IPS-18a (cell line): ENCODE data around the gene CFAP20DC.

Source experiments
- H3K27ac ChIP-seq: one replicate; pipeline ENCODE4 v1.5.1; 2013; ENCODE audit warnings: low read length
- H3K27me3 ChIP-seq: one replicate; pipeline ENCODE4 v1.6.1; 2013; ENCODE audit warnings: mild to moderate bottlenecking, low read length; ENCODE audit not compliant: control insufficient read depth, insufficient read depth
- H3K36me3 ChIP-seq: one replicate; pipeline ENCODE4 v1.6.1; 2013; ENCODE audit warnings: low read depth, low read length; ENCODE audit not compliant: control insufficient read depth
- H3K4me1 ChIP-seq: one replicate; pipeline ENCODE4 v1.6.1; 2013; ENCODE audit warnings: low read depth, low read length; ENCODE audit not compliant: control insufficient read depth
- H3K4me3 ChIP-seq: one replicate; pipeline ENCODE4 v1.5.1; 2013; ENCODE audit warnings: low read length
- H3K9ac ChIP-seq: one replicate; pipeline ENCODE4 v1.6.1; 2013; ENCODE audit warnings: mild to moderate bottlenecking, low read length, moderate library complexity
- H3K9me3 ChIP-seq: one replicate; pipeline ENCODE4 v1.6.1; 2013; ENCODE audit warnings: low read depth, low read length; ENCODE audit not compliant: control insufficient read depth

CFAP20DC gene

GRCh38 chr3:58962040-58962651 lies 87.7 kb downstream of the CFAP20DC start:
- Histone ChIP-seq H3K9ac (no peak overlapping the region), H3K36me3 (no peaks in the 10 kb centered on the region), H3K27ac (no peak overlapping the region), H3K9me3 (no peaks in the 10 kb centered on the region), H3K4me3 (no peak overlapping the region), H3K4me1 (no peaks in the 10 kb centered on the region), H3K27me3 (no peaks in the 10 kb centered on the region)

DNA sequence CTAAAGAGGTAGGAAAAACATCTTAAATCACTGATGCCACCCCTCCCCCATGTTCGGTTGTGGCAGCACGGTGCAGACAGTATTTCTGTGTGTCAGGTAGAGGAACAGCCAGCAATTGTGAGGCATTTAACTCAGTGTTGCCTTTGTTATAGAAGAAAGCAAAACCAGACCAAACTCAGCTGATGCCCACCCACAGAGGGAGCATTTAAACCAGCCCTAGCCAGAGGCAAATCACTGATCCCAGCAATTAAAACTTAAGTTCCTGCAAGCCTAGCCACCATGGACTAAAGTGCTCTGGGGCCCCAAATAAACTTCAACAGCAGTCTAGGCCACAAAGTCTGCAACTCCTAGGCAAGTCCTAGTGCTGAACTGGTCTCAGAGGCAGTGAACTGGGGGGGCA lies 94.5 kb downstream of the CFAP20DC start:
- Histone ChIP-seq H3K4me3 (no peak overlapping the region), H3K27me3 (no peaks in the 10 kb centered on the region), H3K27ac (no peak overlapping the region), H3K4me1 (peaks cover 6% of the 10 kb centered on the region), H3K9ac (no peak overlapping the region), H3K36me3 (no peaks in the 10 kb centered on the region), H3K9me3 (no peaks in the 10 kb centered on the region)

GRCh38 chr3:58953288-58953687 lies 96.5 kb downstream of the CFAP20DC start:
- no peaks in the 10 kb centered on the region for H3K9me3 ChIP-seq
- no peak overlapping the region for H3K27ac ChIP-seq
- H3K36me3 ChIP-seq, result no peaks in the 10 kb centered on the region
- no peak overlapping the region for H3K9ac ChIP-seq
- no peaks in the 10 kb centered on the region for H3K27me3 ChIP-seq
- peaks cover 6% of the 10 kb centered on the region for H3K4me1 ChIP-seq
- H3K4me3 ChIP-seq, result no peak overlapping the region

DNA sequence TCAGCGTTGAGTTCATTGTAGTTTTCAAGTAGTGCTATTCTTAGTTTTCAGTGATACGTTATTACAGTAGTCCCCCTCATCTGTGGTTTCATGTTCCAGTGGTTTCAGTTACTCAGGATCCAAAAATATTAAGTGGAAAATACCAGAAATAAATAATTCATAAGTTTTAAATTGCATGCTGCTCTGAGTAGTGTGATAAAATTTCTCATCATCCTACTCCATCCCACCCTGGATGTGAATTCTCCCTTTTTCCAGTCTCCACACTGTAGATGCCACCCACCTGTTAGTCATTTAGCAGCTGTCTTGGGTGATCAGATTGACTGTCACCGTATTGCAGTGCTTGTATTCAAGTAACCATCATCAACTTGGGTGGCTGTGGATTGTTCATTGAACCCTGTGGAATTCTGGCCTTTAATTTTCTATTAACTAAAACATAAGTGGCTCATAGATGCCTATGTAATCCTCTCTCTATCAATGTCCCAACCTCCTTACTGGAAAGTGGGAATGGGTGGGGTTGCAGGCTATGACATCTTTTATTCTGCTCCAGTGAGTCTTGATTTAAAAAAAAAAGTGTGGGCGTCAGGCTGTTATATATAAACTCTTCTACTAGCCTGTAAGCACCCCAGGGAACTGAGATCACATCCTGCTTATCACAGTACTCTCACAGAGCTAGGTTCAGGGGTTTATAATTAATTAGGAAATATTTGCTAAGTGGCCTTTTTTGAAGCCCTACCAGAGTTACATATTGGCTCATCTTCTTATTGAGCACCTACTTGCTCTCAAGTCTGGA lies 97.5 kb downstream of the CFAP20DC start:
- no peak overlapping the region for H3K4me3 ChIP-seq
- peaks cover 6% of the 10 kb centered on the region for H3K4me1 ChIP-seq
- no peak overlapping the region for H3K27ac ChIP-seq
- no peak overlapping the region for H3K9ac ChIP-seq
- H3K9me3 ChIP-seq, result no peaks in the 10 kb centered on the region
- no peaks in the 10 kb centered on the region for H3K27me3 ChIP-seq
- H3K36me3 ChIP-seq, result no peaks in the 10 kb centered on the region

GRCh38 chr3:58948018-58948417 lies 101.8 kb downstream of the CFAP20DC start:
- H3K4me1 ChIP-seq, result no peaks in the 10 kb centered on the region
- H3K9ac ChIP-seq, result no peak overlapping the region
- no peak overlapping the region for H3K27ac ChIP-seq
- H3K9me3 ChIP-seq, result no peaks in the 10 kb centered on the region
- H3K4me3 ChIP-seq, result no peak overlapping the region
- H3K27me3 ChIP-seq, result no peaks in the 10 kb centered on the region
- H3K36me3 ChIP-seq, result no peaks in the 10 kb centered on the region

- H3K4me1 ChIP-seq, result no peaks in the 10 kb centered on the region
- H3K4me3 ChIP-seq, result no peak overlapping the region
- H3K9me3 ChIP-seq, result no peaks in the 10 kb centered on the region
- no peaks in the 10 kb centered on the region for H3K27me3 ChIP-seq
- no peaks in the 10 kb centered on the region for H3K36me3 ChIP-seq
- no peak overlapping the region for H3K9ac ChIP-seq
- no peak overlapping the region for H3K27ac ChIP-seq
Measured at GRCh38 chr3:58946875-58947274, 103.0 kb downstream of the CFAP20DC start.

DNA sequence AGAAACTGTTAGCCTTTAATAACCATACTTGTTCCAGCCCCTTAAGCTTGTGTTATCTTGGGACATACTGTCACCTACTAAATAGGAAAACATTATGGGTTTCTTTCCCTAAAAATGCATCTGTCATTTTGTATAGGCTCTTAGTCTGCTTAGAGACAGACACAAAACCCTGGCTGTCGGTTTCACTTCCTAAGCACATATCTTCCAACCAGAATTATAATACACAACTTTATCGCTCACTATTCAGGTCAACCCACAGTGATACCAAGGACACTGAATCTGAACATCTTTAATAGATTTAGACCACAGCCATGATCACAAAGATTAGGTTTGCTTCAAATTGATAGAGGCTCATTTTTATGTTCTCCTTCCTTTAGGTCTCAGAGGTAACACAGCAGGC lies 111.8 kb downstream of the CFAP20DC start:
- Histone ChIP-seq H3K9me3 (no peaks in the 10 kb centered on the region), H3K9ac (no peak overlapping the region), H3K36me3 (no peaks in the 10 kb centered on the region), H3K4me3 (no peak overlapping the region), H3K27ac (no peak overlapping the region), H3K4me1 (no peaks in the 10 kb centered on the region), H3K27me3 (no peaks in the 10 kb centered on the region)

- Histone ChIP-seq H3K27ac (no peak overlapping the region), H3K27me3 (no peaks in the 10 kb centered on the region), H3K4me1 (no peaks in the 10 kb centered on the region), H3K36me3 (no peaks in the 10 kb centered on the region), H3K9me3 (no peaks in the 10 kb centered on the region), H3K4me3 (no peak overlapping the region), H3K9ac (no peak overlapping the region)
Measured at GRCh38 chr3:58924578-58924977, 125.2 kb downstream of the CFAP20DC start.

GRCh38 chr3:58900386-58900785 lies 149.4 kb downstream of the CFAP20DC start:
- Histone ChIP-seq H3K9me3 (no peaks in the 10 kb centered on the region), H3K27me3 (no peaks in the 10 kb centered on the region), H3K4me1 (no peaks in the 10 kb centered on the region), H3K4me3 (no peak overlapping the region), H3K9ac (no peak overlapping the region), H3K27ac (no peak overlapping the region), H3K36me3 (no peaks in the 10 kb centered on the region)

- Histone ChIP-seq H3K9ac (no peak overlapping the region), H3K9me3 (no peaks in the 10 kb centered on the region), H3K27me3 (no peaks in the 10 kb centered on the region), H3K36me3 (no peaks in the 10 kb centered on the region), H3K27ac (no peak overlapping the region), H3K4me1 (no peaks in the 10 kb centered on the region), H3K4me3 (no peak overlapping the region)
Measured at GRCh38 chr3:58899953-58900298, 149.9 kb downstream of the CFAP20DC start.

DNA sequence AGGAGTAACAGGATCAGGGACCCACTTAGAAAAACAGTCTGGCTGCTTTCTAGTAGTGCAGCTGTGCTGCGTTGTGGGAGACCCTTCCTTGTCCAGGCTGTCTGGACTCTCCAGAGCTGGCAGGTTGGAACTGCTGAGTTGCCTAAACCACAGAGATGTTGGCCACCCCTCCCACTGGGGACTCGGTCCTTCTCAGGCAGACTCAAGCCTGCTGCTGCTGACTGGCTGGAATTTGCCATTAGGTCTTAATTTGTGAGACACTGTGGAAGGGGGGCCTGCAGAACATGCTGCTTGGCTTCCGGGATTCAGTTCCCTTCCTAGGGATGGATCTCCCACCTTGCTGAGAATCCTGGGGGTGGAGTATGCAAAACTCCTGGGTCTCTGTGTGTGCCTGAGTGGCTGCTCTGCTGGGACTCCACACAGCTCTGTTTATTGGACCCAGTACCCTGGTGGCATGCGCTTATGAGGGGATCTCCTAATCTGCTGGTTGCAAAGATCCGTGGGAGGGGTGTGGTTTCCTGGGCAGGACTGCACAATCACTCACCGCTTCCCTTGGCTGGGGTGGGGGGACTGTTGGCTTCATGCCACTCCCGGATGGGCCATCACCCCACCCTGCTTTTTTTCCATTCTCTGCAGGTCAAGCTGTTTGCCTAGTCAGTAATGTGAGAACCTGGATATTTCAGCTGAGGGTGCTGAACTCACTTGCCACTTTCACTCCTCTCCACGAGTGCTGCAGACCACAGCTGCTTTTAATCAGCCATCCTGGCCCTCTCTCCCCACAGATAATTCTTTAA lies 150.5 kb downstream of the CFAP20DC start:
- no peaks in the 10 kb centered on the region for H3K27me3 ChIP-seq
- H3K9ac ChIP-seq, result no peak overlapping the region
- H3K4me1 ChIP-seq, result no peaks in the 10 kb centered on the region
- no peak overlapping the region for H3K27ac ChIP-seq
- no peaks in the 10 kb centered on the region for H3K36me3 ChIP-seq
- H3K4me3 ChIP-seq, result no peak overlapping the region
- no peaks in the 10 kb centered on the region for H3K9me3 ChIP-seq
